Keratinocyte (primary cell): ENCODE results near the gene NCKAP5. TPM values are rescaled to one million over a fixed set of nuclear protein-coding genes. Genes with fewer than 3 reads are reported as not detected.

Experiments
- DNase-seq: peaks from one replicate; pipeline ENCODE4 v3.0.0-alpha.2; 2011; ENCODE audit warnings: low read depth, missing footprints, low spot score
- FAIRE-seq: peaks from 2 replicates; lab custom pipeline; 2011; peaks lifted over from hg19 to GRCh38; lab: Jason Lieb, UNC
- H2AFZ ChIP-seq: 2 replicates; pipeline ENCODE4 v1.6.0; 2012; ENCODE audit warnings: low read length, control low read depth, inconsistent platforms; ENCODE audit not compliant: control insufficient read depth
- H3K27ac ChIP-seq: 2 replicates; pipeline ENCODE4 v1.5.1; 2011; ENCODE audit warnings: low read length; ENCODE audit not compliant: control insufficient read depth, insufficient read depth
- H3K27me3 ChIP-seq: 3 replicates; pipeline ENCODE4 v1.6.0; 2011; ENCODE audit warnings: low read length; ENCODE audit not compliant: control insufficient read depth, insufficient read depth; ENCODE audit errors: extremely low read depth
- H3K36me3 ChIP-seq, 2 experiments: 2 replicates in 1 of 2; 3 replicates in 1 of 2; pipeline ENCODE4 v1.5.1; 2011; ENCODE audit warnings: low read length in 2 of 2, mild to moderate bottlenecking in 1 of 2; ENCODE audit not compliant: control insufficient read depth in 2 of 2, insufficient read depth in 2 of 2; ENCODE audit errors: extremely low read depth in 1 of 2
- H3K4me1 ChIP-seq: 3 replicates; pipeline ENCODE4 v1.5.1; 2011; ENCODE audit warnings: low read length; ENCODE audit not compliant: control insufficient read depth, insufficient read depth; ENCODE audit errors: extremely low read depth
- H3K4me2 ChIP-seq: 3 replicates; pipeline ENCODE4 v1.6.0; 2011; ENCODE audit warnings: low read depth, low read length; ENCODE audit not compliant: control insufficient read depth, insufficient read depth; ENCODE audit errors: extremely low read depth
- H3K4me3 ChIP-seq, 3 experiments: fragments of 200-600 bp in 1 of 3; sonication (generic) in 1 of 3; 2 replicates in 2 of 3; 3 replicates in 1 of 3; pipeline ENCODE4 v1.5.1; 2011 to 2016; ENCODE audit warnings: low read length in 3 of 3, mild to moderate bottlenecking in 3 of 3, control low read depth in 2 of 3, inconsistent platforms in 1 of 3, low read depth in 1 of 3, mixed read lengths in 1 of 3, mixed run types in 1 of 3, moderate library complexity in 1 of 3; ENCODE audit not compliant: control insufficient read depth in 2 of 3, insufficient read depth in 2 of 3; ENCODE audit errors: extremely low read depth in 1 of 3
- H3K79me2 ChIP-seq: 2 replicates; pipeline ENCODE4 v1.6.0; 2012; ENCODE audit warnings: low read length; ENCODE audit not compliant: control insufficient read depth, insufficient read depth
- H3K9ac ChIP-seq: 3 replicates; pipeline ENCODE4 v1.6.0; 2011; ENCODE audit warnings: low read length; ENCODE audit not compliant: control insufficient read depth, insufficient read depth; ENCODE audit errors: extremely low read depth
- H3K9me1 ChIP-seq: 3 replicates; pipeline ENCODE4 v1.6.0; 2011; ENCODE audit warnings: low read length; ENCODE audit not compliant: control insufficient read depth, insufficient read depth; ENCODE audit errors: extremely low read depth
- H3K9me3 ChIP-seq: 2 replicates; pipeline ENCODE4 v1.5.1; 2012; ENCODE audit warnings: low read depth, low read length; ENCODE audit not compliant: control insufficient read depth
- H4K20me1 ChIP-seq: 3 replicates; pipeline ENCODE4 v1.6.0; 2011; ENCODE audit warnings: low read length; ENCODE audit not compliant: control insufficient read depth, insufficient read depth; ENCODE audit errors: extremely low read depth
- EZH2 ChIP-seq: IDR thresholded peaks from one replicate; pipeline ENCODE4 v1.6.1; 2012; ENCODE audit warnings: inconsistent platforms, mild to moderate bottlenecking, low read length, moderate library complexity
- dilution Hi-C: fragments of 300-500 bp; cut with MboI; formaldehyde crosslinking; loops from one replicate; pipeline ENCODE4 v1.7.0; 2020; ENCODE audit warnings: low sequenced_read_pairs; ENCODE audit not compliant: extremely low pct_ligation_motif_present
- polyA plus RNA-seq, 5 experiments: library from polyadenylated mRNA; depleted of rRNA in 3 of 5; stranded (reverse) in 3 of 5; stranded (forward) in 1 of 5; unstranded in 1 of 5; fragments of >200 nt; gene quantifications; 1 replicate in 1 of 5; 2 replicates in 3 of 5; 3 replicates in 1 of 5; pipeline versions ENCODE4 v1.2.1 to v1.2.3, GENCODE V29; 2011 to 2012; ENCODE audit warnings: missing spikeins in 2 of 5, low read depth in 1 of 5, low replicate concordance in 1 of 5
- TF ChIP-seq, protein P1 (sequence below), 3 experiments: IDR thresholded peaks in 1 of 3; conservative IDR thresholded peaks in 1 of 3; optimal IDR thresholded peaks in 1 of 3; 2 replicates in 2 of 3; 3 replicates in 1 of 3; pipeline versions ENCODE3 to v1.5.1; 2011; ENCODE audit warnings: low read length in 3 of 3, mild to moderate bottlenecking in 3 of 3, moderate library complexity in 2 of 3, control low read depth in 1 of 3, inconsistent platforms in 1 of 3; ENCODE audit not compliant: insufficient read depth in 2 of 3; ENCODE audit errors: extremely low read depth in 1 of 3

Gene NCKAP5
- polyA plus RNA-seq, 1 donor (not counting 4 experiments of a cell fraction or from before 2014, with no cell fraction given) = 3.6 TPM

DNA sequence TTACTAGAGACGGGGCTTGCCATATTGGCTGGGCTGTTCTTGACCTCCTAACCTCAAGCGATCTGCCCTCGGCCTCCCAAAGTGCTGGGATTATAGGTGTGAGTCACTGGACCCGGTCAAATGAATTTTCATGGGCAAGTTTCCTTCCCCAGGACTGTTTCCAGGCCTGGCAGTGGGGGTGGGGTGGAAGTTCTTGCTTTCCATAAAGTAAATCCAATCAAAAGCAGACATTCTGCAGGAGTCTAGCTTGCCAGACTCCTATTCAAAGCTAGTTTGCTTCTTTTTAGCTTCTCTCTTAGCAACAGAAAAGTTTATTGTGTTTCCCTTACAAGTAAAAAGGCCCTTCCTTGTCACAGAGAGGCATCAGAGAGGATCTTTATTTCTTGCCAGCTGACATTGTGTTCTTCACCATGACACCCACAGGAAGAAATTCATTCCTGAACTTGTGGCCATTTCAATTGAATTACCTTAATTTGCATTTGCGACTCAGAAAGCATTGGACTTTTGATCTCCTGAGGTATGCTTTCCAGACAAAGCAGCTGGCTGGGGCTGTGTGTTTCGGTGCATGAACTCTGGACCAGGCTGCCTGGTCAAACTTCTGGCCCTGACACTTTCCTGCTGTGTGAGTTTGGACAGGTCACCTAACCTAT is 936.1 kb downstream of the NCKAP5 start:
- FAIRE-seq (no peak), DNase-seq (no peak)
- Histone ChIP-seq H3K9ac (no peak overlapping the region), H3K79me2 (no peaks in the 10 kb centered on the region), H3K9me3 (no peaks in the 10 kb centered on the region), H3K9me1 (no peaks in the 10 kb centered on the region), H2AFZ (no peak overlapping the region), H3K27me3 (no peaks in the 10 kb centered on the region), H3K36me3 (no peaks in the 10 kb centered on the region), H3K27ac (no peak overlapping the region), H3K4me1 (peaks cover 2% of the 10 kb centered on the region), H3K4me3 (no peak overlapping the region), H4K20me1 (no peaks in the 10 kb centered on the region), H3K4me2 (no peak overlapping the region)
- dilution Hi-C loops = no loop called here
- TF ChIP-seq, protein P1, sequence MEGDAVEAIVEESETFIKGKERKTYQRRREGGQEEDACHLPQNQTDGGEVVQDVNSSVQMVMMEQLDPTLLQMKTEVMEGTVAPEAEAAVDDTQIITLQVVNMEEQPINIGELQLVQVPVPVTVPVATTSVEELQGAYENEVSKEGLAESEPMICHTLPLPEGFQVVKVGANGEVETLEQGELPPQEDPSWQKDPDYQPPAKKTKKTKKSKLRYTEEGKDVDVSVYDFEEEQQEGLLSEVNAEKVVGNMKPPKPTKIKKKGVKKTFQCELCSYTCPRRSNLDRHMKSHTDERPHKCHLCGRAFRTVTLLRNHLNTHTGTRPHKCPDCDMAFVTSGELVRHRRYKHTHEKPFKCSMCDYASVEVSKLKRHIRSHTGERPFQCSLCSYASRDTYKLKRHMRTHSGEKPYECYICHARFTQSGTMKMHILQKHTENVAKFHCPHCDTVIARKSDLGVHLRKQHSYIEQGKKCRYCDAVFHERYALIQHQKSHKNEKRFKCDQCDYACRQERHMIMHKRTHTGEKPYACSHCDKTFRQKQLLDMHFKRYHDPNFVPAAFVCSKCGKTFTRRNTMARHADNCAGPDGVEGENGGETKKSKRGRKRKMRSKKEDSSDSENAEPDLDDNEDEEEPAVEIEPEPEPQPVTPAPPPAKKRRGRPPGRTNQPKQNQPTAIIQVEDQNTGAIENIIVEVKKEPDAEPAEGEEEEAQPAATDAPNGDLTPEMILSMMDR (optimal IDR thresholded peaks at IDR 0.05 in 1 of 3, IDR thresholded peaks at IDR 0.05 in 1 of 3, conservative IDR thresholded peaks at IDR 0.05 in 1 of 3; ENCODE audit: extremely low read depth in 1 of 3, insufficient read depth in 2 of 3, low read length in 3 of 3) = no peak
- no peak for TF ChIP-seq EZH2

DNA sequence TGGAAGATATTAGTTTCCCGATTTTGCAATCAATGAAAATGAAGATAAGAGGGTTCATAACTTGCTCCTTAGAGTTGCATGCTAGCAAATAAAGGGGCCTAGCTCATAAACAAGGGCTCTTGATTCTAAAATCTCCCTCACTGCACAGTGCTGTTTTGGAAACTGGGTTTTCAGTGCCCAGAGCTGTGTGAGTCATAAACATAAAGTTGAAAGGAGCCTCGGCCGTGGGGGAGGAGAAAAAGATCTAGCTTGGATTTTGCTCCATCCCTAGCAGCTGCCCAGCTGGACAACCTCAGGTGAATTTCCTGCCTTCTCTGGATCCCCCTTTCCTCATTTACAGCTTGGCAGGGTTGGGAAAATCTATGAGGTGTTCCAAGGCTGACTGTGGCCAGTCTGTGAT is 940.7 kb downstream of the NCKAP5 start:
- H3K9me1 ChIP-seq = no peaks in the 10 kb centered on the region
- dilution Hi-C loops = no loop called here
- H3K4me1 ChIP-seq = peaks cover 2% of the 10 kb centered on the region
- H3K9me3 ChIP-seq = no peaks in the 10 kb centered on the region
- no peak for DNase-seq
- H3K27ac ChIP-seq = no peak overlapping the region
- no peak overlapping the region for H2AFZ ChIP-seq
- no peaks in the 10 kb centered on the region for H4K20me1 ChIP-seq
- H3K4me2 ChIP-seq = no peak overlapping the region
- no peaks in the 10 kb centered on the region for H3K79me2 ChIP-seq
- no peaks in the 10 kb centered on the region for H3K36me3 ChIP-seq
- TF ChIP-seq, protein P1 (optimal IDR thresholded peaks at IDR 0.05 in 1 of 3, IDR thresholded peaks at IDR 0.05 in 1 of 3, conservative IDR thresholded peaks at IDR 0.05 in 1 of 3; ENCODE audit: extremely low read depth in 1 of 3, insufficient read depth in 2 of 3, low read length in 3 of 3) = no peak
- TF ChIP-seq EZH2 = no peak
- no peak overlapping the region for H3K4me3 ChIP-seq
- no peak overlapping the region for H3K9ac ChIP-seq
- no peaks in the 10 kb centered on the region for H3K27me3 ChIP-seq
- FAIRE-seq = no peak
